ENCODE results near the gene PDE8A.
"Not testable (repeated sequence)": the region's sequence is repeated elsewhere in the genome, so short reads cannot be mapped to it uniquely, and the experiment has no call there.

Gene PDE8A

GRCh38 chr15:85128621-85129020 lies 147.0 kb downstream of the PDE8A start:
- DNase-seq (ENCODE audit: low read depth), result no peak

DNA sequence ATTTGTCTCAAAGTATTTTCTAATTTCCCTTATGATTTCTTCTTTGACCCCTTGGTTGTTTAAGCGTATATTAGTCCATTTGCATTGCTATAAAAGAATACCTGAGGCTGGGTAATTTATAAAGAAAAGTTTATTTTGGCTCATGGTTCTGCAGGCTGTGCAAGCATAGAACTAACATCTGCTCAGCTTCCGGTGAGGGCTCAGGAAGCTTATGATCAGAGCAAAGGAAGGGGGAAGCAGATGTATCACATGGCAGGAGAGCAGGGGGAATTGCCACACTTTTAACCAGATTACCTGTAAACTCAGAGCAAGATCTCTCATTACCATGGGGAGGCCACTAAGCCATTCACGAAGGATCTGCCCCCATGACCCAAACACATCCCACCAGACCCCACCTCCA lies 148.2 kb downstream of the PDE8A start:
- no peak for DNase-seq (ENCODE audit: low read depth)

- DNase-seq (ENCODE audit: low read depth), result no peak
These were observed 150.3 kb downstream of the PDE8A start for GRCh38 chr15:85131915-85132314.

DNA sequence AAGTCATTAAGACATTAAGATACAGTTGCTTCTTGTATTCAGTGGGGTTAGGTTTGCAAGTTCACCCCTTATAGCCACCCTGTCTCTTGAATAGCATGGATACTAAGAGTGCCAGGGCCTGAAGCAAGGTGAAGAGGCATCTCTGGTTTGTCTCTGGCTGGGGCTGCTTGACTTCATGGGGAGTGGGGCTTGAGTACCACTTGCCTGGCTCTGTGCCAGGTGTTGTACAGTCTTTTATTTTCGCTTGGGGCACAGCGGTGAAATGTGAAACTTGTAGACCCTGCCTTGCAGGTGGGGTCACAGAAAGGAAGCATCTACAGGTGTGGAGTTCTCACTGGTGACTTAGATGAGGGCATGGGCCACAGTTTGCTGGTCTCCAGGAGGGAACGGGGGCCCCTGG lies 152.1 kb downstream of the PDE8A start:
- DNase-seq (ENCODE audit: low read depth), result no peak

DNA sequence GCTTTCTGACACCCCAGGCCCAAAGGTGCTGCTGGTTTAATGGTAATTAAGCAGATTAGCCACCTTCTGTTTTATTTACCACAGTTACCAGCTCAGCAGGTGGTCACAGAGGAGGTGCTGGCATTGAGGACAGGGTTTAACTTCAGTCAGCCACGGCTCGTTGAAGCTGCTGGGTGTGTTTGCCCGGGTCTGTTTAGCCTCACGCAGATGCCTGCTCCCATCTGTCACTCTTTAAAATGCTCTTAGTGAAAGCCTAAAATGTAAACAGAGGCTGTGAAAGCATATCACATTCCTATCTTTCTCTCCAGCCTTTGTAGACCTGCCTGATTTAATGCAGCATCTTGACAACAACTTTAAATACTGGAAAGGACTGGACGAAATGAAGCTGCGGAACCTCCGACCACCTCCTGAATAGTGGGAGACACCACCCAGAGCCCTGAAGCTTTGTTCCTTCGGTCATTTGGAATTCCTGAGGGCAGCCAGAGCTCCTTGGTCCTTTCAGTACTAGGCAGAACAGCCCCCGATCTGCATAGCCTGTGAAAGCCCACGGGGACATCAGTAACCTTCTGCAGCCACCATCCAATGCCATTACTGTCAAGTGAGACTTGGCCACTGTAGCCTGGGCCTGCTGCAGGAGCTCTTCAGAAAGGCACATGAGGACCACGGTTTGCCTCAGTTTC lies 156.0 kb downstream of the PDE8A start:
- DNase-seq (ENCODE audit: low read depth), result no peak

- DNase-seq (ENCODE audit: low read depth), result no peak
These were observed 157.7 kb downstream of the PDE8A start for GRCh38 chr15:85139391-85139790.

- no peak for DNase-seq (ENCODE audit: low read depth)
These were observed 160.1 kb downstream of the PDE8A start for GRCh38 chr15:85141726-85142125.

DNA sequence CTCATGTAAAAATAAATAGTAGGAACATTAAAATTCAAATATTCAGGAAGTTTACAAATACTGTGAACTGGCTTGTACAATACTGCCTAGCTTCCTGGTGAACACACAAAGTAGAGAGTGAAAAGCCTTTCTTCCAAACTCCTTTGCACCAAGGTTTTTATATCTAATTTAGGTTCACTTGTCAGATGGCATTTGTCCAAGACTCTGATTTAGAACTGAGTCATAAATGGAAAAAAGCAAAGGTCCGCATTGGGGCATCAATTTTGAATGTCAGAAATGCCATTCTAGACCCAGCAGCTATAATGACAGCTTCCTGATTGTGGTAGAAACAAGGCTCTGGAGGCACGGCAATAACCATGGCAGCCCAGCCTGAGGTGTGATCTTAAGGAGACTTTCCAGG lies 160.7 kb downstream of the PDE8A start:
- DNase-seq (ENCODE audit: low read depth), result no peak

DNA sequence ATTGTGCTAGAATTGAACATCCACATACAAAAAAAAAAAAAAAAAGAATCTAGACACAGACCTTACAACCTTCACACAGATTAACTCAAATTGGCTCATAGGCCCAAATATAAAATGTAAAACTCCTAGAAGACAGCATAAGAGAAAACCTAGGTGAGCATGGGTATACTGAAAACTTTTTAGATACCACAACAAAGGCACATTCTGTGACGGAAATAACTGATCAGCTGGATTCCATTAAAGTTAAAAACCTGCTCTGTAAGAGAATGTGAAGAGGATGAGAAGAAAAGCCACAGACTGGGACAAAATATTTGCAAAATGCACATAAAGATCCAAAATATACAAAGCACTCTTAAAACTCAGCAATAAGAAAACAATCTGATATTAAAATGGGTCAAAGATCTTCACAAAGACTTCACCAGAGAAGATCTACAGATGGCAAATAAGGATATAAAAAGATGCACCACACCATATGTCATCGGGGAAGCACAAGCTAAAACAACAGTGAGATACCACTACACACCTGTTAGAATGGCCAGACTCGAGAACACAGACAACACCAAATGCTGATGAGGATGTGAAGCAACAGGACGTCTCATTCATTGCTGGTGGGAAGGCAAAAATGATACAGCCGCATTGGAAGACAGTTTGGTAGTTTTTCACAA lies 167.9 kb downstream of the PDE8A start:
- DNase-seq (ENCODE audit: low read depth), result no peak

DNA sequence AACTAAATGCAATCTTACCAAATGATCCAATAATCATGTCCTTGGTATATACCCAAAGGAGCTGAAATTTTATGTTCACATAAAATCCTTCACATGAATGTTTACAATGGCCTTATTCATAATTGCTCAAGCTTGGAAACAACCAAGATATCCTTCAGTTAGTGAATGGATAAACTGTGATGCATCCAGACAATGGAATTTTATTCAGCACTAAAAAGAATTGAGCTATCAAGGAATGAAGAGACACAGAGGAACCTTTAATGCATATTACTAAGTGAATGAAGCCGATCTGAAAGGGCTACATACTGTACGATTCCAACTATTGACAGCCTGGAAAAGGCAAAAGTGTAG lies 168.4 kb downstream of the PDE8A start:
- DNase-seq (ENCODE audit: low read depth), result no peak

GRCh38 chr15:85151145-85151544 lies 169.5 kb downstream of the PDE8A start:
- DNase-seq (ENCODE audit: low read depth), result no peak

- no peak for DNase-seq (ENCODE audit: low read depth)
These were observed 170.2 kb downstream of the PDE8A start for GRCh38 chr15:85151861-85152260.

GRCh38 chr15:85154061-85154460 lies 172.4 kb downstream of the PDE8A start:
- no peak for DNase-seq (ENCODE audit: low read depth)

- DNase-seq (ENCODE audit: low read depth), result no peak
These were observed 173.7 kb downstream of the PDE8A start for GRCh38 chr15:85155360-85155759.

GRCh38 chr15:85155857-85156256 lies 174.2 kb downstream of the PDE8A start:
- DNase-seq (ENCODE audit: low read depth), result no peak

DNA sequence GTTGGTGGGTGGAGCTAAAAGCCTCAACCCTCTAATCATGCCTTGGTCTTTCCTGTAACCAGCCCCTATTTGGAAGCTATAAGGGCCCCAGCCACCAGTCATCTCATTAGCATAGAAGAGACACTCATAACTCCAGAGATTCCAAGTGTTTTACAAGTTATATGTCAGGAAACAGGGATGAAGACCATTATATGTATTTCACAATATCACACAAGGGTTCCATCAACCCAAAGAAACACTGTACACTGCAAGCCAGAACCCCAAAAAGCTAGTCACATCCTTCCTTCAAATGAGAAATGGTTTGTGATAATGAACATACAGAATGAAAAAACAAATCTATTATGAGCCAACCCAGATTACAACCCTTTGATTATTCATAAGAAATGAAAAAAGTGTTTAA lies 175.7 kb downstream of the PDE8A start:
- no peak for DNase-seq (ENCODE audit: low read depth)

DNA sequence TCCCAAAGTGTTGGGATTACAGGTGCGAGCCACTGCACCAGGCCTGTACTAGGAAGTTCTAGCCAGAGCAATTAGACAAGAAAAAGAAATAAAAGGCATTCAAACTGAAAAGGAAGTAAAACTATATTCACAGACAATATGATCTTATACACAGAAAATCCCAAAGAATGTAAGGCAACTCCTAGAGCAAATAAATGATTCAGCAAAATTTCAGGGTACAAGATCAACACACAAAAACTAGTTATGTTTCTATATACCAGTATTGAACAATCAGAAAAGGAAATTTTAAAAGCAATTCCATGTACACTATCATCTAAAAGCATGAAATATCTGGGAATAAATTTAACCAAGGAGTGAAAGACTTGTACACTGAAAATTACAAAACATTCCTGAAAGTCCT lies 180.6 kb downstream of the PDE8A start:
- DNase-seq (ENCODE audit: low read depth), result no peak

GRCh38 chr15:85164841-85165466 lies 183.3 kb downstream of the PDE8A start:
- no peak for DNase-seq (ENCODE audit: low read depth)

DNA sequence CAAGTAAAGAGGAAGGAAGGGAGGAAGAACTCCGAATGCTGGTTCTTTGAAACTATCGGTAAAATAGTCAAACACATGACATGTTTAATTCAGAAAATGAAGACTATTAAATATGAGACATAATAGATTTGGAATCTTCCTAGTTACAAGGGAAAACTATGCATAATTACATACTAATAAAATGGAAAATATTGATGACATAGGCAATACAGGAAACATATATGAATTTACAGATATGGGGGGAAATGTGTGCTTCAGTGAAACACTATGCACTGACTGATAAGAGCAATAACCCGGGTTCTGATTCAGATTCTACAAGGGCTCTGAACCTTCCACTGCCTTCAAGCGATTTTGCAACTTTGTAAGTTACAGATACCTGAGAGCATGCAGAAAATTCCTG lies 185.9 kb downstream of the PDE8A start:
- no peak for DNase-seq (ENCODE audit: low read depth)

GRCh38 chr15:85168642-85169173 lies 187.1 kb downstream of the PDE8A start:
- DNase-seq (ENCODE audit: low read depth), result peak; percentile 36

DNA sequence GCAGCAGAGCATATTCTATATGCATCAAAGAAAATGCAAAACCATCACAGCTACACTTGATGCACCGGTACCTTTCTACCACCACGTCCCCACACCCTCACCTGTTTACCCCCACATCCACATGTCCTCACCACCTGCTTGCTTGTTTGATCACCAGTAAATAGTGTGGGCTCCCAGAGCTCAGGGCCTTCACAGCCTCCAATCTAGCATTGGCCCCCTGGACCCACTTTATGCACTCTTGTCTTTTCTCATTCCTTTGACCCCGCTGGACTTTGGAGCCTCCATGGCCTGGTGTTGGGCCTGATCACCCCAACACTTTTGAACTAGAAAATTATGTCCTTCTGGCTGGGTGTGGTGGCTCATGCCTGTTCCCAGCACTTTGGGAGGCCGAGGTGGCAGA lies 190.1 kb downstream of the PDE8A start:
- no peak for DNase-seq (ENCODE audit: low read depth)

- DNase-seq (ENCODE audit: low read depth), result no peak
These were observed 191.3 kb downstream of the PDE8A start for GRCh38 chr15:85172846-85173490.

GRCh38 chr15:85173630-85174029 lies 192.0 kb downstream of the PDE8A start:
- DNase-seq (ENCODE audit: low read depth), result not testable (repeated sequence)

Measured in stimulated activated CD4-positive, alpha-beta T cell treated with anti-CD3 and anti-CD28 coated beads, Interleukin-2, amount 100 ng/mL, for 4 hours (primary cell).